Suprapubic skin (tissue), 4 donors: Measurements from ENCODE around the gene MBD6. TPM values are rescaled to one million over a fixed set of nuclear protein-coding genes. Genes with fewer than 3 reads are reported as not detected.
"Not testable (repeated sequence)": the region's sequence is repeated elsewhere in the genome, so short reads cannot be mapped to it uniquely, and the experiment has no call there.

Experiments
- DNase-seq, 2 donors: peaks; one replicate each; pipeline ENCODE4 v3.0.0-alpha.2; 2019; ENCODE audit warnings: low spot score in 2 of 2
- H3K27ac ChIP-seq: fragments of 200-600 bp; sonication (generic); one replicate; pipeline ENCODE4 v1.5.1; 2019
- H3K27me3 ChIP-seq: fragments of 200-600 bp; sonication (generic); one replicate; pipeline ENCODE4 v1.5.1; 2019
- H3K36me3 ChIP-seq: fragments of 200-600 bp; sonication (generic); one replicate; pipeline ENCODE4 v1.5.1; 2019
- H3K4me1 ChIP-seq: fragments of 200-600 bp; sonication (generic); one replicate; pipeline ENCODE4 v1.5.1; 2019
- H3K4me3 ChIP-seq: fragments of 200-600 bp; sonication (generic); one replicate; pipeline ENCODE4 v1.5.1; 2019; ENCODE audit warnings: mild to moderate bottlenecking
- H3K9me3 ChIP-seq: fragments of 200-600 bp; sonication (generic); one replicate; pipeline ENCODE4 v1.5.1; 2019
- CTCF ChIP-seq, 2 donors: fragments of 200-600 bp in 1 of 2; fragments of 450-650 bp in 1 of 2; sonication (generic) in 1 of 2; IDR thresholded peaks; one replicate each; pipeline ENCODE4 v1.5.1; 2016 to 2019; ENCODE audit warnings: antibody characterized with exemption in 2 of 2, mild to moderate bottlenecking in 1 of 2, moderate library complexity in 1 of 2
- EP300 ChIP-seq: sonication (generic); formaldehyde crosslinking; IDR thresholded peaks from one replicate; pipeline ENCODE4 v1.6.1; 2017; ENCODE audit warnings: antibody characterized with exemption
- POLR2A ChIP-seq, 2 donors: fragments of 450-650 bp; IDR thresholded peaks; one replicate each; pipeline ENCODE4 v1.6.1; 2017; ENCODE audit warnings: antibody characterized with exemption in 2 of 2, mild to moderate bottlenecking in 2 of 2, moderate library complexity in 2 of 2
- POLR2AphosphoS5 ChIP-seq, 3 donors: sonication (generic); formaldehyde crosslinking; IDR thresholded peaks; one replicate each; pipeline ENCODE4 v1.6.1; 2017; ENCODE audit warnings: antibody characterized with exemption in 3 of 3
- WGBS: methylation state at CpG from one replicate; pipeline ENCODE4 v1.1.5; 2018; 5-methylcytosine and 5-hydroxymethylcytosine counted together
- total RNA-seq, 4 donors: library from RNA; depleted of rRNA; stranded (reverse); fragments of >200 nt; gene quantifications; one replicate each; pipeline ENCODE4 v1.1.0, GENCODE V29; 2016

MBD6 gene
- total RNA-seq, 4 donors from 2014 or later = 24.4 to 92.9 (median 36.8) TPM

GRCh38 chr12:57554453-57554852 lies 31.8 kb downstream of the MBD6 start:
- Histone ChIP-seq H3K4me3 (no peak overlapping the region), H3K36me3 (no peaks in the 10 kb centered on the region), H3K9me3 (no peaks in the 10 kb centered on the region), H3K27ac (no peak overlapping the region), H3K27me3 (peaks cover 20% of the 10 kb centered on the region), H3K4me1 (peaks cover 7% of the 10 kb centered on the region)
- TF ChIP-seq POLR2A (IDR thresholded peaks at IDR 0.05) (no peak), CTCF (IDR thresholded peaks at IDR 0.05) (no peak), POLR2AphosphoS5 (IDR thresholded peaks at IDR 0.05) (no peak), EP300 (no peak)
- WGBS = 95% methylated on average over 2 of the region's 2 CpGs
- DNase-seq = no peak

- WGBS = 100% methylated on average over 1 of the region's 1 CpG
- Histone ChIP-seq H3K9me3 (no peaks in the 10 kb centered on the region), H3K27ac (no peak overlapping the region), H3K4me3 (no peak overlapping the region), H3K4me1 (peaks cover 3% of the 10 kb centered on the region), H3K36me3 (no peaks in the 10 kb centered on the region), H3K27me3 (peaks cover 15% of the 10 kb centered on the region)
- no peak for TF ChIP-seq CTCF (IDR thresholded peaks at IDR 0.05)
- no peak for TF ChIP-seq EP300
- TF ChIP-seq POLR2AphosphoS5 (IDR thresholded peaks at IDR 0.05) = no peak
- no peak for TF ChIP-seq POLR2A (IDR thresholded peaks at IDR 0.05)
- DNase-seq = peak in 1 of 2 donors; percentile 40
Measured at GRCh38 chr12:57554897-57555296, 32.3 kb downstream of the MBD6 start.

- peaks cover 16% of the 10 kb centered on the region for H3K27me3 ChIP-seq
- no peaks in the 10 kb centered on the region for H3K9me3 ChIP-seq
- H3K36me3 ChIP-seq = no peaks in the 10 kb centered on the region
- H3K27ac ChIP-seq = no peak overlapping the region
- H3K4me3 ChIP-seq = no peak overlapping the region
- peak in 1 of 2 donors; percentile 20 for DNase-seq
- TF ChIP-seq EP300 = no peak
- TF ChIP-seq CTCF (IDR thresholded peaks at IDR 0.05) = no peak
- TF ChIP-seq POLR2A (IDR thresholded peaks at IDR 0.05) = no peak
- no peak for TF ChIP-seq POLR2AphosphoS5 (IDR thresholded peaks at IDR 0.05)
- 89% methylated on average over 4 of the region's 4 CpGs for WGBS
- H3K4me1 ChIP-seq = no peaks in the 10 kb centered on the region
Measured at GRCh38 chr12:57558864-57559263, 36.2 kb downstream of the MBD6 start.

- no peaks in the 10 kb centered on the region for H3K9me3 ChIP-seq
- H3K27me3 ChIP-seq = peaks cover 18% of the 10 kb centered on the region
- H3K4me1 ChIP-seq = no peaks in the 10 kb centered on the region
- no peak overlapping the region for H3K4me3 ChIP-seq
- WGBS = 89% methylated on average over 2 of the region's 2 CpGs
- DNase-seq = no peak
- no peak for TF ChIP-seq POLR2AphosphoS5 (IDR thresholded peaks at IDR 0.05)
- no peak for TF ChIP-seq CTCF (IDR thresholded peaks at IDR 0.05)
- TF ChIP-seq EP300 = no peak
- no peak for TF ChIP-seq POLR2A (IDR thresholded peaks at IDR 0.05)
- H3K27ac ChIP-seq = no peak overlapping the region
- H3K36me3 ChIP-seq = no peaks in the 10 kb centered on the region
Measured at GRCh38 chr12:57560516-57560915, 37.9 kb downstream of the MBD6 start.

- not testable (repeated sequence) for H3K27ac ChIP-seq, H3K4me1 ChIP-seq, H3K9me3 ChIP-seq, H3K4me3 ChIP-seq, H3K36me3 ChIP-seq
- DNase-seq = peak in 1 of 2 donors; percentile 20
- H3K27me3 ChIP-seq = peaks cover 20% of the 10 kb centered on the region
- 57% methylated on average over 1 of the region's 1 CpG for WGBS
Measured at GRCh38 chr12:57561117-57561516, 38.5 kb downstream of the MBD6 start.

- H3K9me3 ChIP-seq = no peaks in the 10 kb centered on the region
- H3K27ac ChIP-seq = no peak overlapping the region
- no peaks in the 10 kb centered on the region for H3K36me3 ChIP-seq
- TF ChIP-seq EP300 = no peak
- TF ChIP-seq POLR2AphosphoS5 (IDR thresholded peaks at IDR 0.05) = no peak
- TF ChIP-seq POLR2A (IDR thresholded peaks at IDR 0.05) = no peak
- TF ChIP-seq CTCF (IDR thresholded peaks at IDR 0.05) = no peak
- 42% methylated on average over 4 of the region's 4 CpGs for WGBS
- H3K4me3 ChIP-seq = no peak overlapping the region
- H3K4me1 ChIP-seq = no peaks in the 10 kb centered on the region
- no peak for DNase-seq
- H3K27me3 ChIP-seq = peaks cover 35% of the 10 kb centered on the region
Measured at GRCh38 chr12:57563358-57563757, 40.7 kb downstream of the MBD6 start.
